Forelimb muscle (tissue), 1 donor: ENCODE data around the gene MRPL14. TPM values are rescaled to one million over a fixed set of nuclear protein-coding genes. Genes with fewer than 3 reads are reported as not detected.
A peak's percentile ranks its signal among the peaks of the same experiment; 100 is the strongest.

Experiments used
- DNase-seq: peaks from one replicate; pipeline ENCODE4 v3.0.0-alpha.2; 2013; ENCODE audit warnings: low read depth
- polyA plus RNA-seq: library from polyadenylated mRNA; unstranded; fragments of 120-200 nt; gene quantifications from one replicate; pipeline ENCODE4 v1.2.1, GENCODE V29; 2013; ENCODE audit not compliant: insufficient read length

Gene MRPL14
- 34.2 TPM for polyA plus RNA-seq

DNA sequence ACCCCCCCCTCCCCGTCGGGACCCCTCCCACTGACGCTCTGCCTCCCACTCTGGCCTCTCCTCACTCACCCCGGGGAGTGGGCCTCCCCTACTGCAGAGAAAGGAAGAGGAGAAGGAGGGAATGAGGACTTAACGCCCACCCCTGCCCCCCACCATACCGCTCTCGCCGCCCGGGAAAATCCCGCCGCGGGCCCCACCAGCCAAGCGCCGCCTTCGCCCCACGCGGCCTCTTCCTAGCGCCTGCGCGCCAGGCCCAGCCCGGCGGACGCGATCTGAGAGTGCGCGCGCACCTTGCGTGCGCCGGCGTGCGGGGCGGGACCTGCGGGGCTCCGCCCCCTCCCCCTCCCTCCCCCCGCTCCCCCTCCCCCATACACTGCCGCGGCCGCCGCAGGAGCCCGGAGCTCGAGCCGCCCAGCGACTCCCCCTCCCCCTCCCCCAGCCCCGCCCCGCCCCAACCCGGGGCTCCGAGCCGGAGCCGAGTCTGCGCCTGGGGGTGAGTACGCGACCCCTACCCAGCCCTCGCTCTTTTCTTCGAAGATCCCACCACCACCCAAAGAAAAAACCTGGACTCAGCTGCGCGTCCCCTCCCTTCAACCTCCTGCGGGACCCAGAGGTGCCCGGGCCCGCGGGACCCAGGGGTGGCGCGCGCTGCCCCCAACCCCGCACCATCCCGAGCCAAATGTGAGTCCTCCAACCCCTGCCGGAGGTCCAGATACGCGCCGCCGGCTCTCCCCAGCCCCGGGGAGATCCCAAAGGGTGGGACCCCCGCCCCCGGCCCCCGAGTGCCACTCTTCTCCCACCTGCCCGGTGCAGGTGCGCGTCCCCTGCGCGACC lies at the start of gene MRPL14, which contains the start of gene TMEM63B:
TSS of gene MRPL14 (minus strand) at position 267 of the 834 bp plus-strand sequence. CDS start 10,841 bp downstream, outside the sequence.
TSS of gene TMEM63B (plus strand) at position 369 of the 834 bp plus-strand sequence. CDS start 7,031 bp downstream, outside the sequence.
- peak; percentile 73 for DNase-seq

DNA sequence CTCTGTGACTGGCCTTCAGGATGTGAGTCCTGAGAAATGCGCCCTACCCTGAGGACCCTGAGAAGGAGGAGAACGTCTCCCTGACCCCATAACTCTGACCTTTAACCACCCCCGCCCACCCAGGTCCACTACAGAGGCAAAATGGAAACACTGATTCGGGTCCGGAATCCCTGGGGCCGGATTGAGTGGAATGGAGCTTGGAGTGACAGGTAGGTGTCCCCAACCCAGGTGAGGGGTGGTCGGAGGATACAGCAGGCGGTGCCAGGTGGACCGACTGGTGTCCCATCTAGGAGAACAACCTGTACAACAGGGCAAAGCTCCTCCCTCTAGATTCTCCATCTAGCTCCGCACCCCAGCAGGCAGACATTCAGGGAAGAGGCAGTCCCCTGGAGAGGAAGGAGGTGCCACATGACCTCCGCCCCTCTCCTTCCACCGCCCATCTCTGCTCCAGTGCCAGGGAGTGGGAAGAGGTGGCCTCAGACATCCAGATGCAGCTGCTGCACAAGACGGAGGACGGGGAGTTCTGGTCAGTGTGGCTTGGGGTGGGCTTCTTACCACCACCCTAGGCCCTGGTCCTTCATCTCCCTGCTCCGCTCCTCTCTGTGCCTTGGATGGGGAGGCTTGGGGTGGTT lies 49.0 kb upstream of the MRPL14 start:
- no peak for DNase-seq

DNA sequence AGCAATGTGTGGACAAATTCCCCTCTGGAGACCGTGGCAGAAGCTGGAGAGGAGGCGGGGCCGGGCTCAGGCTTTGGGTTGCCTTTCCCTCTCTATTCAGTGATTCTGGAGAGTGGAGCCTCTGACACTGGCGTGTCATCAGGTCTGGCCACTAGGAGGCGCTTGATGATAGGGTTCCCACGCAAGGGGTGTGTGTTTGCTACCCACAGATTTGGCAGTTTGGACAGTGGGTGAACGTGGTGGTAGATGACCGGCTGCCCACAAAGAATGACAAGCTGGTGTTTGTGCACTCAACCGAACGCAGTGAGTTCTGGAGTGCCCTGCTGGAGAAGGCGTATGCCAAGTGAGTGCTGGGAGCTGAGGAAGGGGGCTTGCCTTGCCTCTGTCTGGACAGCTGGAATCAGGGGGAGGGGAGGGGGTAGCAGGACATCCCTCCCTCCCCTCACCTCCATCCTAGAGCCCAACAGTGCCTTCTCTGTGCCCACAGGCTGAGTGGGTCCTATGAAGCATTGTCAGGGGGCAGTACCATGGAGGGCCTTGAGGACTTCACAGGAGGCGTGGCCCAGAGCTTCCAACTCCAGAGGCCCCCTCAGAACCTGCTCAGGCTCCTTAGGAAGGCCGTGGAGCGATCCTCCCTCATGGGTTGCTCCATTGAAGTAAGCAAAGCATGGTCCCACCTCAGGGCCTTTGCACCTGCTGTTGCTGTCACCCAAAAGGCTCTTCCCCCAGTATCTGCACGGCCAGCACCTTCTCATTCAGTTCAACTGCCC lies 45.7 kb upstream of the MRPL14 start:
- peak; percentile 36 for DNase-seq

GRCh38 chr6:44171899-44172546 lies 44.8 kb upstream of the MRPL14 start:
- no peak for DNase-seq

DNA sequence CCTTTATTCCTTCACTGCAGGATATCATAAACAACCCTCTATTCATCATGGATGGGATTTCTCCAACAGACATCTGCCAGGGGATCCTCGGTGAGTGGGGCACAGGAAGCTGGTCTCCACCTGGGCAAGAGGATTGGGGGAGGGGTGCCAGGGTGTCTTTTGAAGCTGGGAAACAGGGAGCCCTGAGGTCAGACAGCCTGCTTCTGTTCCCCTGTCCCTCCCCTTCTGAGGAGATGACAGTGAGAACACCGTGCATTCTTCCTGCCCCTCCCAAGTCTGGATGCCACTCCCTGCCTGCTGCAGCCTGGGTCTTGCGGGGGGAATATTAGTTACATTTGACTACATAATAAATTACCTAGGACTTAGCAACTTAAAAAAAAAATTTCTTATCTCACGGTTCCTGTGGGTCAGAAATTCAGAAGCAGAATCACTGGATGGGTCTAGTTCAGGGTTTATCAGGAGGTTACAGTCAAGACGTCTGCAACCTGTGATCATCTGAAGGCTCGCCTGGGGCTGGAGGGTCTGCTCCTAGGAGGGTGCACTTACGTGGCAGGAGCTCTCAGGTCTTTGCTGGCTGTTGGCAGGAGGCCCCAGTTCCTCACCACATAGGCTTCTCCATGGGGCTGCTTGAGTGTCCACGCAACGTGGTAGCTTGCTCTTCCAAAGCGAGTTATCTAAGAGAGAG lies 42.8 kb upstream of the MRPL14 start:
- no peak for DNase-seq

GRCh38 chr6:44169154-44169553 lies 41.9 kb upstream of the MRPL14 start:
- no peak for DNase-seq

DNA sequence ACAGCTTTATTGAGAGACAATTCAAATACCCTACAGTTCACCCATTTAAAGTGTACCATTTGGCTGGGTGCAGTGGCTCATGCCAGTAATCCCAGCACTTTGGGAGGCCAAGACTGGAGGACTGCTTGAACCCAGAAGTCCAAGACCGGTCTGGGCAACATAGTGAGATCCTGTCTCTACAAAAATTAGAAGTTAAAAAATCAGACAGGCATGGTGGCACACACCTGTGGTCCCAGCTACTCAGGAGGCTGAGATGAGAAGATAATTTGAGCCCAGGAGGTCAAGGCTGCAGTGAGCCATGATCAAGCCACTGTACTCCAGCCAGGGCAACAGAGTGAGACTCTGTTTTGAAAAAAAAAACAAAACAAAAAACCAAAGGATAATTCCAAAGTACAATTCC lies 40.3 kb upstream of the MRPL14 start:
- no peak for DNase-seq

GRCh38 chr6:44166591-44167184 lies 39.4 kb upstream of the MRPL14 start:
- no peak for DNase-seq

GRCh38 chr6:44166116-44166515 lies 38.9 kb upstream of the MRPL14 start:
- no peak for DNase-seq

GRCh38 chr6:44162876-44163625 lies 35.8 kb upstream of the MRPL14 start:
- DNase-seq: no peak

DNA sequence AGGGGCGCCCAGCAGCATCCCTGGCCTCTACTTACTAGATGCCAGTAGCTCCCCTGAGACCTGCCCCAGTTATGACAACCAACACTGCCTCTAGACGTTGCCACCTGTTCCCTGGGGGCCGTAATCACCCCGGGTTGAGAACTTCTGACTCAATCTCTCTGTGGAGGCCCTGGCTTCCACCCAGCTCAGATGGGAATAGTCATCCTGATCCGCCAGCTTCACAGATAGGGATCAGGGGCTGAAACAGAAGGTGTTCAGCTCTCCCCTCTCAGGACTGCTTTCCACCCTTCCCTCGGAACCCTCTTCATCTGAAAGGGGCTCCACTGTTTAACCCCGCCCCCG lies 34.7 kb upstream of the MRPL14 start:
- no peak for DNase-seq

DNA sequence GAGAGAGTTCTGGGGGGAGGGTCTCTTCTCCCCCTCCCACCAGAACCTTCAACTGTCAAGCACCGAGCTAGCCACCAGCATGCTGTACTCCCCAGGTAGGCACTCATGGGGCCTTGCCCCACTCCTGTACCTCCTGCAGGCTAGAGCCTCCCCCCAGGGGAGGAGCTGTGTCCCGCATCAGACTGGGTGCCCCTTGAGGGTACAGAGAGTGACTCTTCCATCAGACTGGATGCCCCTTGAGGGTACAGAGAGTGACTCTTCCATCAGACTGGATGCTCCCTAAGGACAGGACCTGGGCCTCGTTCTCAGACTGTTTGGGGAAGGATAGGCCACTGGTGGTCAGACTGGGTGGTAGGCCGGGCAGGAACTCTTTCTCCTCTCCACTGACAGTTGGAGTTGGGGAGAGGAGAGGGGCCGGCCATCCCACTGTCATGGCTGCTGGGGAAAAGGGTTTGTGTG lies 31.5 kb upstream of the MRPL14 start, which contains the start of gene CAPN11:
TSS of gene CAPN11 (plus strand) at position 51 of the 459 bp plus-strand sequence. CDS start at position 80, 29 bp downstream.
- DNase-seq: no peak

- DNase-seq: no peak
Measured at GRCh38 chr6:44157152-44157521, 29.9 kb upstream of the MRPL14 start.

- no peak for DNase-seq
Measured at GRCh38 chr6:44156494-44157151, 29.4 kb upstream of the MRPL14 start.

DNA sequence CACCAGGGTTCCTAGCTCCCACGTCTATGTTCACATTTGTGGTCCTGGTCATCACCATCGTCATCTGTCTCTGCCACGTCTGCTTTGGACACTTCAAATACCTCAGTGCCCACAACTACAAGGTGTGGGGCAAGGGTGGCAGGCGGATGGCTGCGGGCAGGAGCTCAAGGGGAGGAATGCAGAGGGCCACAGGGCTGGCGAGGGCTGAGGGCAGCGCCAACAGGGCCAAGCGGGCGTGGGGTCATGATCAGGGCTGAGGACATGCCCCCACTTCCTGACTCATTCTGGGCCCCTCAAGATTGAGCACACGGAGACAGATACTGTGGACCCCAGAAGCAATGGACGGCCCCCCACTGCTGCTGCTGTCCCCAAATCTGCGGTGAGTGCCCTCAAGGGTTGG lies 26.8 kb upstream of the MRPL14 start:
- DNase-seq: no peak

- DNase-seq: no peak
Measured at GRCh38 chr6:44152533-44152932, 25.3 kb upstream of the MRPL14 start.

DNA sequence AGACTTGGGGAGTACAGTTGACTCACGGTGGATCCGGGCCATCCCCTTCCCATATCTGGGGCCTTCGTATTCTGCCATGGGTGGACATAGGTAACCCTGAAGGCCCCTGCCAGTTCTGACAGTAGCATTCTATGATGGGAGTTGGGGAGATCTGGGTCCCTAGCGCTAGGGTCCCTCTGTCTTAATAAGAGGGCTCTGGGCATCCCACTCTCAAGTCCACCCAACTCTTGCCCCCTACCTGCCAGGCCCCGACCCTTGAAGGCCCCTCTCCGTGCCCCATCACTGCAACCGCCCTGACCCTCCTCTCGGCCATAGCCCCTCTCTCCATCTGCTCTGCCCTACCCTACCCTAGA lies 24.8 kb upstream of the MRPL14 start:
- no peak for DNase-seq

GRCh38 chr6:44151348-44152108 lies 24.3 kb upstream of the MRPL14 start:
- DNase-seq: no peak
